Measurements from ENCODE around the gene CLIC2. TPM values are rescaled to one million over a fixed set of nuclear protein-coding genes. Genes with fewer than 3 reads are reported as not detected.
"Not testable (repeated sequence)": the region's sequence is repeated elsewhere in the genome, so short reads cannot be mapped to it uniquely, and the experiment has no call there.

Gene CLIC2
- total RNA-seq, 1 experiment from 2014 or later = 0.98 TPM

DNA sequence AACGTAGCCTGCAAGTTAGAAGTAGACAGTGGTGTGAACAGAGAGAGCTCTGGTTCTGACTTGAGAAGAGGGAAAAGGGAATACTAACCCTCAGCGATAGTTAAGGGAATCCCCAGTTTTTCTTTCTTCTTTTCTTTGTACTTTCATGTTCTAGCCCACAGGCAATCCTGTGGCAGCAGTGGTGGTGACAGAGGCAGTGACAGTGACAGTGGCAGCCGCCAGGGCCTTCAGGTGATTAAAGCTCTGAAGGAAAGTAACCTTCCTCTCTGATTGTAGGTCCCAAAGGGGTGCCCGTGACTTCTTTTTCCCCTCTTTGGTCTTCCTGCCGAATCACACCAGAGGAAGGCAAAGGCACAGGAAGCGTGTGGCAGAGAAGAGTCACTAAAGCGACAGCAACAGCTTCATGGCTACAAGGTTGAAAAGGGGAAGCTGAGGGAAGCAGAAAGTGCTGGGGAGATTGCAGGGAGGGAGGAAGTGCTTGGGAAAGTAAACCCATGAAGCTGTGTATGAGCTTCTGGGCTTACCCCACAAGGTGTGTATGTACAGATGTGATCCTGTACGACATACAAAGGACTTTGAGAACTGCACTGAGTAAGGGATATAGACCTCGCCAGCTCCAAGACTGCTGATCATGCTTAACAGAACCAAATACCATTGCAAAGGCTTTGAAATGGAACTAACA lies 39.5 kb upstream of the CLIC2 start:
- WGBS (ENCODE audit: extremely low coverage, insufficient read length, low lambda C conversion rate) = no CpG with 5 or more reads among the region's 9 CpGs

DNA sequence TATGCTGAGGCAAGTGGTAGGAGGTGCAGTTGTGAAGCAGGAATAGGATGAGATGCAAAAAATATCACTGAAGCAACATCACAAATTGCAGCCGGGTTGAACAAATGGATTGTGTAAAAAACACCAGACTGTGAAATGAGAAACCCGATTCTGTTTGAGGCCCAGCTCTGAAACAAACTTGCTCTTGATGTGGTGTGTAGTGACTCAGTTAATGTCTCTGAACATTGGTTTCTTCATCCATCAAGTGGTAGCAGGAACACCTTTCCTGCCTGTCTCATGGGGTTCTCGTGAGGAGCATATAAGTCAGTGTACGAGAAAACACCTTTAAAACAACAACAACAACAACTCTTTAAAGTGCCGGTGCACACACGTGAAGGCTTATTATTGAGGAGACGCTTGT lies 29.3 kb upstream of the CLIC2 start:
- H4K20me1 ChIP-seq (ENCODE audit: control insufficient read depth, insufficient read depth, insufficient read length); H2BK120ac ChIP-seq (ENCODE audit: low read depth, low read length, poor library complexity, severe bottlenecking); H3K79me1 ChIP-seq (ENCODE audit: insufficient read depth, low read depth, low read length, poor library complexity, severe bottlenecking); H3K56ac ChIP-seq (ENCODE audit: insufficient read length, low read depth, low read length); H3K27ac Mint-ChIP-seq; H3K23ac ChIP-seq (ENCODE audit: insufficient read length, low read depth, low read length); H3K9me3 ChIP-seq (ENCODE audit: control insufficient read depth, low read depth, low read length); H3K4me3 Mint-ChIP-seq; H3K18ac ChIP-seq (ENCODE audit: insufficient read length, low read depth, low read length); H4K5ac ChIP-seq (ENCODE audit: insufficient read length, low read depth, low read length); H3K27ac ChIP-seq (ENCODE audit: insufficient read length, low read depth, low read length); H3K4me1 Mint-ChIP-seq; H3K4me1 ChIP-seq (ENCODE audit: insufficient read depth, low read length); H4K8ac ChIP-seq (replicated peaks; ENCODE audit: insufficient read length, low read depth, low read length); H3K36me3 Mint-ChIP-seq (ENCODE audit: insufficient read depth in 1 of 3, low read depth in 3 of 3); H3K14ac ChIP-seq (ENCODE audit: insufficient read depth, low read length); H3K4ac ChIP-seq (ENCODE audit: low read depth, low read length); H3K4me2 ChIP-seq (ENCODE audit: insufficient read depth, insufficient read length, low read length); H3K27me3 ChIP-seq (ENCODE audit: insufficient read depth, low read length); H3K79me2 ChIP-seq (ENCODE audit: insufficient read depth, low read length); H3K9ac ChIP-seq (ENCODE audit: extremely low read depth, insufficient read length, low read length); H2AFZ ChIP-seq (ENCODE audit: low read length); H2BK12ac ChIP-seq (ENCODE audit: insufficient read length, low read depth, low read length); DNase-seq; H2BK5ac ChIP-seq (ENCODE audit: insufficient read length, low read length); H2AK5ac ChIP-seq (ENCODE audit: insufficient read length, low read length); H3K23me2 ChIP-seq (ENCODE audit: insufficient read length, low read depth, low read length, poor library complexity, severe bottlenecking); H2BK20ac ChIP-seq (ENCODE audit: low read depth, low read length, poor library complexity, severe bottlenecking); H3K9me3 Mint-ChIP-seq; H3T11ph ChIP-seq (ENCODE audit: low read length); H3K27me3 Mint-ChIP-seq (ENCODE audit: low read depth); H4K91ac ChIP-seq (ENCODE audit: insufficient read length, low read depth, low read length); H2BK15ac ChIP-seq (ENCODE audit: low read depth, low read length): not testable (repeated sequence)
- WGBS (ENCODE audit: extremely low coverage, insufficient read length, low lambda C conversion rate) = no CpG with 5 or more reads among the region's 7 CpGs

More for the DNA sequence above, 39.5 kb upstream of the CLIC2 start:
- H3K4me2 ChIP-seq (ENCODE audit: insufficient read depth, insufficient read length, low read length); H3K36me3 Mint-ChIP-seq (ENCODE audit: insufficient read depth in 1 of 3, low read depth in 3 of 3); H2AK5ac ChIP-seq (ENCODE audit: insufficient read length, low read length); H3K4me3 Mint-ChIP-seq; H3K9ac ChIP-seq (ENCODE audit: extremely low read depth, insufficient read length, low read length); H3K4ac ChIP-seq (ENCODE audit: low read depth, low read length); H3K14ac ChIP-seq (ENCODE audit: insufficient read depth, low read length); H2BK5ac ChIP-seq (ENCODE audit: insufficient read length, low read length); H3K4me1 Mint-ChIP-seq; H3K9me3 ChIP-seq (ENCODE audit: control insufficient read depth, low read depth, low read length); H2BK15ac ChIP-seq (ENCODE audit: low read depth, low read length); H3T11ph ChIP-seq (ENCODE audit: low read length); H3K79me2 ChIP-seq (ENCODE audit: insufficient read depth, low read length); H3K18ac ChIP-seq (ENCODE audit: insufficient read length, low read depth, low read length); H3K27ac Mint-ChIP-seq; H3K23ac ChIP-seq (ENCODE audit: insufficient read length, low read depth, low read length); H3K9me3 Mint-ChIP-seq; H4K91ac ChIP-seq (ENCODE audit: insufficient read length, low read depth, low read length); H2BK20ac ChIP-seq (ENCODE audit: low read depth, low read length, poor library complexity, severe bottlenecking); H4K8ac ChIP-seq (replicated peaks; ENCODE audit: insufficient read length, low read depth, low read length); H3K4me1 ChIP-seq (ENCODE audit: insufficient read depth, low read length); H2BK120ac ChIP-seq (ENCODE audit: low read depth, low read length, poor library complexity, severe bottlenecking); H2BK12ac ChIP-seq (ENCODE audit: insufficient read length, low read depth, low read length); H3K79me1 ChIP-seq (ENCODE audit: insufficient read depth, low read depth, low read length, poor library complexity, severe bottlenecking); H3K56ac ChIP-seq (ENCODE audit: insufficient read length, low read depth, low read length); DNase-seq; H3K27ac ChIP-seq (ENCODE audit: insufficient read length, low read depth, low read length); H3K27me3 ChIP-seq (ENCODE audit: insufficient read depth, low read length); H4K20me1 ChIP-seq (ENCODE audit: control insufficient read depth, insufficient read depth, insufficient read length); H4K5ac ChIP-seq (ENCODE audit: insufficient read length, low read depth, low read length); H2AFZ ChIP-seq (ENCODE audit: low read length); H3K23me2 ChIP-seq (ENCODE audit: insufficient read length, low read depth, low read length, poor library complexity, severe bottlenecking); H3K27me3 Mint-ChIP-seq (ENCODE audit: low read depth): not testable (repeated sequence)

Data from H9 (cell line).